Bronchial epithelial cell (primary cell): ENCODE data around the gene PSMA7. TPM values are rescaled to one million over a fixed set of nuclear protein-coding genes. Genes with fewer than 3 reads are reported as not detected.
A peak's percentile ranks its signal among the peaks of the same experiment; 100 is the strongest.
"Not testable (repeated sequence)": the region's sequence is repeated elsewhere in the genome, so short reads cannot be mapped to it uniquely, and the experiment has no call there.

ENCODE experiments used
- DNase-seq: peaks from one replicate; pipeline ENCODE4 v3.0.0-alpha.2; 2010; ENCODE audit warnings: low read depth
- FAIRE-seq: peaks from 2 replicates; lab custom pipeline; 2011; peaks lifted over from hg19 to GRCh38; lab: Jason Lieb, UNC
- H3K27me3 ChIP-seq: 2 replicates; pipeline ENCODE4 v1.5.1; 2011; ENCODE audit warnings: low read length; ENCODE audit not compliant: control insufficient read depth, insufficient read depth
- H3K36me3 ChIP-seq: 2 replicates; pipeline ENCODE4 v1.5.1; 2011; ENCODE audit warnings: low read length; ENCODE audit not compliant: control insufficient read depth, insufficient read depth
- H3K4me3 ChIP-seq: 2 replicates; pipeline ENCODE4 v1.5.1; 2011; ENCODE audit warnings: mild to moderate bottlenecking, low read depth, low read length, control low read depth
- CTCF ChIP-seq: IDR thresholded peaks from 2 replicates; pipeline ENCODE4 v1.5.1; 2011; ENCODE audit warnings: mild to moderate bottlenecking, moderate library complexity, low read length, control low read depth, inconsistent platforms; ENCODE audit not compliant: insufficient read depth, severe bottlenecking
- total RNA-seq: library from RNA; depleted of rRNA; stranded (reverse); fragments of >200 nt; gene quantifications from 2 replicates; pipeline ENCODE4 v1.2.1, GENCODE V29; 2014

Gene PSMA7
- total RNA-seq, 1 donor from 2014 or later = 516 TPM

DNA sequence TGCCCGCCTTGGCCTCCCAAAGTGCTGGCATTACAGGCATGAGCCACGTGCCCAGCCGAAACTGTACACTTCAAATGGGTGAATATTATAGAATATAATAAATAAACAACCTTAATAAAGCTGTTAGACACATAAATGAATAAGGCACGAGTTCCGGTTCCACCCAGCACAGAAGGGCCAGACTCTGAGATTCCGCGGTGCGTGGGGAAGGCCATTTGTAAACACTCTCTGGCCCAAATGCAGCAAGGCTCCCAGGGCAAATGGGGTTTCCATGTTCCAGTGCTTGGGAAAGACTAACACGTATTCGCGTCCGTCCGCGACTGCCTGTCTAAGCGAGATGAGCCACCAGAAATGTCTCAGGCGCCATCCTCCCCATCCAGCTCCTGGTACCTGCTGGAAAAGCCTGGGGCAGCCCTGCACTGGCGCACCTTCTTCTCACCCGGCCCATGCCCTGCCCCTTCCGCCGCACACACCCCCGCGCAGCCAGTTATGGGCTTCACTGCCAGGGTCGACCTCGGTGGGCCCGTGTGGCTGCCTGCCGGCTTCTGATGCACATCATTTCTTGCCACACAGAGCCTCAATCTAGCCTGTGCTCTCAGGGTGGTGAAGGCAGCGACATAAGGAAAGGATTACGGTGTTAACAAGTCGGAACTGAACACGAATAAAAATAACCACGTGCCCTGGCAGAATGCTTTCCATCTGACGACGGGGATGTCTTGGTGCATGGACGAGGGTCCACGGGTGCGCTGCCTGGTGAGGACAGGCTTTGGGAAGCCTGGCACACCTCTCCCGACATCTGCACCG is 26.4 kb downstream of the PSMA7 start:
- FAIRE-seq (no peak), DNase-seq (no peak)
- Histone ChIP-seq H3K27me3 (peaks cover 5% of the 10 kb centered on the region), H3K4me3 (no peak overlapping the region), H3K36me3 (no peaks in the 10 kb centered on the region)
- no peak for TF ChIP-seq CTCF

GRCh38 chr20:62115800-62116407 is 27.3 kb downstream of the PSMA7 start:
- FAIRE-seq, H3K27me3 ChIP-seq, H3K36me3 ChIP-seq, DNase-seq, H3K4me3 ChIP-seq: not testable (repeated sequence)

DNA sequence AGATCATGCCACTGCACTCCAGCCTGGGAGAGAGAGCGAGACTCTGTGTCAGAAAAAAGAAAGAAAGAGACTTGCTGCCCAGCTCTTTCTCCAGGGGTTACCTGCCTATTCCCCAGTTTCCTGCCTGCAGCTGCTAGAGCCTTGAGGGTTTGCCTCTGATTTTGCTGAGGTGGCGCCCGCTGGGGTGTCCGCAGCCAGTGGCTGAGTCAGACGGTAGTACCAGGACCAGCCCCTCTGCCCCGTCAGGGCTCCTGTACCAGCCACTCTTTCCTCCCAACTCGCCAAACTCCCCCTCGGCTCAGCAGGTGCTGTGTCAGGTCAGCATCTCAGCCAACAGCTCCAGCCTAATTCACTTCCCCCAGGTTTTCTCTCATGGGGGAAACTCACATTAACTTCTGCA is 28.3 kb downstream of the PSMA7 start:
- Histone ChIP-seq H3K36me3 (no peaks in the 10 kb centered on the region), H3K27me3 (peaks cover 5% of the 10 kb centered on the region), H3K4me3 (no peak overlapping the region)
- TF ChIP-seq CTCF = no peak
- FAIRE-seq (no peak), DNase-seq (no peak)

DNA sequence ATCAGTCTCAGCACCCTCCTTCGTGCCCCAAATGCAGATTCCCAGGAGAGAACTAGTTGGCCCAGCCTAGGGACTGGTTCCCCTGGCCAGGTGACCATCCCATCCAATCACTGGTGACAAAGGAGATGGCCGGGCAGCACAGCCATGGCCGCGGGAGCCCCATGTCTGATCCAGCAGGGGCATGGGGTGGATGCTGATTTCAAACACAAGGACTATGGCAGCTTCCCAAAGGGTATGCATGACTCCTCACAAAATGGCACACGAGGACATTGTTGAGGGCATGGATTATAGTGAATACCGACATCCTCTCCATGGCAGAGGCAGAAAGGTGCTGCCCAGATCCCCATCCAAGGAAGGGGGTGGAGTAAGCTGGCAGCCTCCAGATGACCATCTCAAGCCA is 30.8 kb downstream of the PSMA7 start:
- FAIRE-seq = no peak
- DNase-seq = no peak
- no peak overlapping the region for H3K4me3 ChIP-seq
- H3K27me3 ChIP-seq = peaks cover 2% of the 10 kb centered on the region
- H3K36me3 ChIP-seq = no peaks in the 10 kb centered on the region
- TF ChIP-seq CTCF = no peak

- H3K36me3 ChIP-seq = no peaks in the 10 kb centered on the region
- no peak for TF ChIP-seq CTCF
- H3K4me3 ChIP-seq = no peak overlapping the region
- peaks cover 2% of the 10 kb centered on the region for H3K27me3 ChIP-seq
- FAIRE-seq = no peak
- no peak for DNase-seq
Measured at GRCh38 chr20:62111148-62111547, 32.0 kb downstream of the PSMA7 start.

DNA sequence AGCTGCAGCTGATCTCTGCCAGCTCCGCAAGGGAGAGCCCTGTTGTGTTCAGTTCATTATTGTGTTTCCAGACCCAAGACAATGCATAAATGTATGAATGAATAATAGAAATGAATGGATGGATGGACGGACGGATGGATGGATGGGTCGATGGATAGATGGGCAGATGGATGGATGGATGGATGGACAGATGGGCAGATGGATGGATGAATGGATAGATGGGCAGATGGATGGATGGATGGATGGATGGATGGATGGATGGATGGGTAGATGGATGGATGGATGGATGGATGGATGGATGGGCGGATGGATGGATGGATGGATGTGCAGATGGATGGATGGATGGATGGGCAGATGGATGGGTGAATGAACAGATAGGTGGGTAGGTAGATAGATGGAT is 37.6 kb downstream of the PSMA7 start:
- FAIRE-seq = peak; percentile 79
- TF ChIP-seq CTCF = no peak
- DNase-seq = no peak
- Histone ChIP-seq H3K36me3 (no peaks in the 10 kb centered on the region), H3K4me3 (no peak overlapping the region), H3K27me3 (no peaks in the 10 kb centered on the region)
